ENCODE measurements around the gene MACROD2. TPM values are rescaled to one million over a fixed set of nuclear protein-coding genes. Genes with fewer than 3 reads are reported as not detected.

Gene MACROD2
- total and polyA plus RNA-seq, 2 of the 4 experiments (the other 2 are of a cell fraction) = not detected

GRCh38 chr20:15071085-15071808 lies 1075.9 kb downstream of the MACROD2 start:
- ChIA-PET CTCF (interaction anchor here (0.7 kb wide), 1 partner anchor 891 kb away, joined by 3 read pairs; no protein-coding TSS in a partner anchor), POLR2A (ENCODE audit: unreplicated experiment) (no interaction called here)
- no peak overlapping the region for H3K4me2 ChIP-seq (ENCODE audit: low read depth, low read length)
- H2BK15ac ChIP-seq (ENCODE audit: low read depth, low read length) = no peak overlapping the region
- no peaks in the 10 kb centered on the region for H4K20me1 ChIP-seq (ENCODE audit: insufficient read depth, low read length)
- H3K14ac ChIP-seq (replicated peaks; ENCODE audit: low read depth, low read length) = no peak overlapping the region
- no peak overlapping the region for H2BK5ac ChIP-seq (ENCODE audit: low read depth, low read length, poor library complexity, severe bottlenecking)
- H3K36me3 ChIP-seq (ENCODE audit: control insufficient read depth, insufficient read depth, low read length) = no peaks in the 10 kb centered on the region
- no peaks in the 10 kb centered on the region for H3K9me1 ChIP-seq (ENCODE audit: insufficient read depth, low read length)
- H3K27me3 ChIP-seq (ENCODE audit: control insufficient read depth, insufficient read depth, low read length) = no peaks in the 10 kb centered on the region
- no peak overlapping the region for H2AK9ac ChIP-seq (replicated peaks; ENCODE audit: low read depth, low read length, poor library complexity)
- H3K9ac ChIP-seq (ENCODE audit: low read depth, low read length) = no peak overlapping the region
- no peaks in the 10 kb centered on the region for H3K79me1 ChIP-seq (ENCODE audit: low read depth in 1 of 2, low read length in 2 of 2)
- no peaks in the 10 kb centered on the region for H3K4me1 ChIP-seq (ENCODE audit: control insufficient read depth, insufficient read depth, low read length)
- no CpG with 5 or more reads among the region's 2 CpGs for WGBS, 2 experiments (ENCODE audit: extremely low coverage in 2 of 2, insufficient read length in 1 of 2)
- intact Hi-C loops (cut with micrococcal nuclease) (no loop called here), dilution Hi-C loops (cut with HindIII; ENCODE audit: low sequenced_read_pairs, unreplicated experiment) (no loop called here), in situ Hi-C loops (cut with MboI; ENCODE audit: low sequenced_read_pairs) (no loop called here)
- TF ChIP-seq CTCF (conservative IDR thresholded peaks at IDR 0.05; ENCODE audit: low read depth, low read length) (no peak), MXI1 (IDR thresholded peaks at IDR 0.05; ENCODE audit: borderline replicate concordance, low read depth, low read length) (no peak), POLR2A (IDR thresholded peaks at IDR 0.05; ENCODE audit: low read depth, low read length) (no peak), ELK1 (IDR thresholded peaks at IDR 0.05; ENCODE audit: borderline replicate concordance, low read depth, low read length) (no peak)
- BruUV-seq (replicated peaks) = no TSS peak
- no peak overlapping the region for H2AFZ ChIP-seq (replicated peaks; ENCODE audit: low read length, poor library complexity)
- no peak overlapping the region for H3K4me3 ChIP-seq (ENCODE audit: insufficient read depth, low read depth, low read length)
- no peak overlapping the region for H2BK20ac ChIP-seq (ENCODE audit: low read depth, low read length)
- DNase-seq (no peak), ATAC-seq (ENCODE audit: low read depth) (no peak)
- H3K56ac ChIP-seq (ENCODE audit: extremely low read depth, insufficient read depth, low read length) = no peak overlapping the region
- no peak overlapping the region for H4K91ac ChIP-seq (ENCODE audit: insufficient read depth, low read depth, low read length)
- H3K23ac ChIP-seq (ENCODE audit: low read depth, low read length) = no peak overlapping the region
- H4K8ac ChIP-seq (ENCODE audit: low read depth in 2 of 2, low read length in 2 of 2) = no peak overlapping the region
- no peak overlapping the region for H3K18ac ChIP-seq (ENCODE audit: low read depth, low read length)
- no peak overlapping the region for H2BK120ac ChIP-seq (ENCODE audit: low read depth, low read length)
- no peak overlapping the region for H3K27ac ChIP-seq (ENCODE audit: insufficient read depth, low read length)
- peaks cover 6% of the 10 kb centered on the region for H3K9me3 ChIP-seq (ENCODE audit: control insufficient read depth, insufficient read depth, low read length)
- H4K5ac ChIP-seq (ENCODE audit: low read depth, low read length) = no peak overlapping the region
- H3K4ac ChIP-seq (ENCODE audit: low read depth, low read length) = no peak overlapping the region
- no peak overlapping the region for H2AK5ac ChIP-seq (ENCODE audit: low read depth, low read length)

Measured in IMR-90 (cell line).